Heart right ventricle (tissue), 16 donors: ENCODE results near the gene AK2. TPM values are rescaled to one million over a fixed set of nuclear protein-coding genes. Genes with fewer than 3 reads are reported as not detected.
A peak's percentile ranks its signal among the peaks of the same experiment; 100 is the strongest.

Experiments used
- ATAC-seq, 8 donors: fragments of 200-7000 bp; cut with Tn5 transposase; one replicate each; pipeline ENCODE4 v1.9.1; 2020; ENCODE audit warnings: mild to moderate bottlenecking in 8 of 8, moderate library complexity in 8 of 8, moderate number of reproducible peaks in 1 of 8
- DNase-seq, 2 donors: peaks; one replicate each; pipeline ENCODE4 v3.0.0-alpha.2; 2020
- H3K27ac ChIP-seq, 10 donors: fragments of 200-600 bp; sonication (generic) in 2 of 10; one replicate each; pipeline versions ENCODE4 v1.5.0 to v1.8.0; 2020 to 2022; ENCODE audit warnings: mild to moderate bottlenecking in 3 of 10
- H3K27me3 ChIP-seq, 7 donors: fragments of 200-600 bp; one replicate each; pipeline ENCODE4 v1.8.0; 2021 to 2022; ENCODE audit warnings: mild to moderate bottlenecking in 2 of 7
- H3K36me3 ChIP-seq, 9 donors: fragments of 200-600 bp; sonication (generic) in 1 of 9; one replicate each; pipeline versions ENCODE4 v1.5.0 to v1.8.0; 2020 to 2022; ENCODE audit warnings: mild to moderate bottlenecking in 2 of 9
- H3K4me1 ChIP-seq, 9 donors: fragments of 200-600 bp; sonication (generic) in 1 of 9; one replicate each; pipeline versions ENCODE4 v1.5.0 to v1.8.0; 2020 to 2022; ENCODE audit warnings: mild to moderate bottlenecking in 4 of 9
- H3K4me3 ChIP-seq, 10 donors: fragments of 200-600 bp; sonication (generic) in 2 of 10; one replicate each; pipeline versions ENCODE4 v1.5.0 to v1.8.0; 2020 to 2022; ENCODE audit warnings: mild to moderate bottlenecking in 7 of 10, moderate library complexity in 2 of 10
- H3K9me3 ChIP-seq, 11 donors: fragments of 200-600 bp in 10 of 11; sonication (generic) in 2 of 11; one replicate each; pipeline versions ENCODE4 v1.5.0 to v1.8.0; 2013 to 2022; ENCODE audit warnings: mild to moderate bottlenecking in 2 of 11, control low read depth in 1 of 11, moderate library complexity in 1 of 11
- WGBS, 2 donors: extraction: QIAGEN DNeasy Blood & Tissue Kit; methylation state at CpG; one replicate each; pipeline ENCODE4 v1.1.7; 2013; ENCODE audit warnings: inconsistent platforms in 1 of 2; 5-methylcytosine and 5-hydroxymethylcytosine counted together
- intact Hi-C, 10 donors: fragments of 100-400 bp; cut with DNase I; formaldehyde crosslinking; loops; one replicate each; pipeline versions ENCODE4 v1.11.1 to v1.14.2; 2022
- polyA plus RNA-seq, 2 donors: library from polyadenylated mRNA; stranded (reverse); fragments of 200-250 nt; gene quantifications; one replicate each; pipeline ENCODE4 v1.2.3, GENCODE V29; 2013
- total RNA-seq, 10 donors: library from RNA; stranded (reverse); fragmentation: NEBNext Ultra II Directional in 3 of 10; extraction: Animal tissue kit (Norgen Biotek cat#: 25700) in 3 of 10; gene quantifications; one replicate each; pipeline versions ENCODE4 v1.2.1 to v1.2.4, GENCODE V29; 2021 to 2023
- TF ChIP-seq, protein P1 (sequence below), 9 donors: fragments of 200-600 bp; sonication (generic) in 2 of 9; IDR thresholded peaks; one replicate each; pipeline versions ENCODE4 v1.5.0 to v1.8.0; 2021 to 2022; ENCODE audit warnings: antibody characterized with exemption in 9 of 9, mild to moderate bottlenecking in 5 of 9, moderate library complexity in 1 of 9
- donor health status: Arrhythmogenic right ventricular cardiomyopathy.
- donor health status: ischemic (EF 13 %, LVEDD 7.1; RV severe dilation, severe dysfunction).
- donor health status: healthy with polysubstance abuse.
- donor health status: DM: no; HTN: yes; CAD: no.
- donor health status: DM: no; HTN: no; CAD: no.
- donor health status: ischemic (EF 25% LVEDD 6.9; RV normal size, moderate dysfunction).
- donor health status: ischemic (EF 25% LVEDD 5.7; RV mildly dilated, moderate dysfunction).
- donor health status: healthy.
- donor health status: DM: yes; HTN: yes; CAD: no.
- donor health status: Ischemic cardiomyopathy.
- donor health status: ischemic (EF 35%, LVEDD 5.7; RV mildly dilated, moderate dysfunction).
- donor health status: nonischemic (EF 11% LVEDD 7.7; RV severe dilation, severe dysfunction).
- donor health status: DM: yes; HTN: yes; CAD: no.
- donor health status: PGD.
- donor health status: ischemic (EF 29% LVEDD 5.4; RV normal size, mild dysfunction).
- donor health status: nonischemic (EF 23%, LVEDD 6.1; RV moderate dilation, normal function).

The AK2 gene
- total and polyA plus RNA-seq, 12 donors = 93.3 to 305 (median 118) TPM

DNA sequence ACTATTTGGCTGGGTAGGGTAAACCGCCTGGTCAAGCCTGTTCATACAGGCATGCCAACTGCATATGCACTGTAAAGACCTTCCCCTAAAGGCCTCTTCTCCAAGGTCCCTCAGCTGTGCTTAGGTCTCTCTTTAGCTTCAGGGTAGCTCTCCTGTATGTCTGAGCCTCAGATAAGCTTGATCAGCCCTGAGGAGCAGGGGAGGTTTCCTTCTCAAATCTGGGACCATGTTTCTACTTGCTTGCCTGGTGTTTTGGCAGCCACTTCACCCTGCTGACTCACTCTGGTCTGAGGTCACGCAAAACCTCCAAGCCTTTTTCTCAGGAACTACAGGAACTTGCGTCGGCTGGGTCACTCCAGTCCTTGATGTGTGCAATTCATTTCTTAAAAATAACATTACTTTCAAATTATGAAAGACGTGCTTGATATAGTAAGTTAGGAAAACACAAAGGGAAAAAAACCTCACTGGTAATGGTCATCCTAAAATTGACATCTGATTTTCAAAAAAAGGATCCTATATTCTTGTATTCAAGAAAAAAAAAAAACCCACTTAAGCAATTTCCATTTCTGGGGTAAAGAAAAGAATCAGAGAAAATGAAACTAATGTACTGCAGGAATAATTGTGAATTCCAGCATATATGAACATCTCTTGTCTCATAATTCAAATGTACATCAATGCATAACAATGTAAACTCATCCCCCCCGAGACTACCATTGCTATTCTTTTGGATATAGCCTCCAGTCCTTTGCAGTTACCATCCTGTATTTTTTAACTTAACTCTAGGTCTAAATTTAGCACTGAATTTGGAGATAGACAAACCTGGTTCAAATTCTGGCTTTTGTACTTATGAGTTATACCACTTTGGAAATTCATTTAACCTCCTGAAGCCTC, 47.3 kb downstream of the AK2 start:
- H3K27me3 ChIP-seq = no peaks in the 10 kb centered on the region
- peak overlapping the region in 9 of 10 donors; percentile 17 to 90 (median 66) for H3K27ac ChIP-seq
- H3K4me3 ChIP-seq = no peak overlapping the region
- intact Hi-C loops = loop anchor here in 1 of 10 donors (2.0 kb wide), 1 partner anchor 25 kb away; the partner anchor contains the start of gene RNF19B
- peaks cover 12 to 92% (median 52%) of the 10 kb centered on the region in 9 donors for H3K4me1 ChIP-seq
- no peaks in the 10 kb centered on the region for H3K9me3 ChIP-seq
- H3K36me3 ChIP-seq = no peaks in the 10 kb centered on the region
- TF ChIP-seq, protein P1, sequence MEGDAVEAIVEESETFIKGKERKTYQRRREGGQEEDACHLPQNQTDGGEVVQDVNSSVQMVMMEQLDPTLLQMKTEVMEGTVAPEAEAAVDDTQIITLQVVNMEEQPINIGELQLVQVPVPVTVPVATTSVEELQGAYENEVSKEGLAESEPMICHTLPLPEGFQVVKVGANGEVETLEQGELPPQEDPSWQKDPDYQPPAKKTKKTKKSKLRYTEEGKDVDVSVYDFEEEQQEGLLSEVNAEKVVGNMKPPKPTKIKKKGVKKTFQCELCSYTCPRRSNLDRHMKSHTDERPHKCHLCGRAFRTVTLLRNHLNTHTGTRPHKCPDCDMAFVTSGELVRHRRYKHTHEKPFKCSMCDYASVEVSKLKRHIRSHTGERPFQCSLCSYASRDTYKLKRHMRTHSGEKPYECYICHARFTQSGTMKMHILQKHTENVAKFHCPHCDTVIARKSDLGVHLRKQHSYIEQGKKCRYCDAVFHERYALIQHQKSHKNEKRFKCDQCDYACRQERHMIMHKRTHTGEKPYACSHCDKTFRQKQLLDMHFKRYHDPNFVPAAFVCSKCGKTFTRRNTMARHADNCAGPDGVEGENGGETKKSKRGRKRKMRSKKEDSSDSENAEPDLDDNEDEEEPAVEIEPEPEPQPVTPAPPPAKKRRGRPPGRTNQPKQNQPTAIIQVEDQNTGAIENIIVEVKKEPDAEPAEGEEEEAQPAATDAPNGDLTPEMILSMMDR (IDR thresholded peaks at IDR 0.05) = no peak
- ATAC-seq (peak; percentile 61 to 87 (median 80)), DNase-seq (peak; percentile 42 to 89)
- 39 to 50% methylated on average over 6 of the region's 6 CpGs for WGBS, 2 donors

GRCh38 chr1:32988665-32989064, 48.0 kb downstream of the AK2 start:
- TF ChIP-seq, protein P1 (IDR thresholded peaks at IDR 0.05) = no peak
- ATAC-seq = peak in 2 of 8 donors; percentile 16
- Histone ChIP-seq H3K36me3 (no peaks in the 10 kb centered on the region), H3K4me1 (peaks cover 12 to 94% (median 52%) of the 10 kb centered on the region in 9 donors), H3K27me3 (no peaks in the 10 kb centered on the region), H3K27ac (peak overlapping the region in 9 of 10 donors; percentile 17 to 90 (median 66)), H3K4me3 (no peak overlapping the region), H3K9me3 (no peaks in the 10 kb centered on the region)
- intact Hi-C loops = loop anchor here in 1 of 10 donors (2.0 kb wide), 1 partner anchor 24 kb away; the partner anchor contains the start of gene RNF19B
- DNase-seq = no peak

DNA sequence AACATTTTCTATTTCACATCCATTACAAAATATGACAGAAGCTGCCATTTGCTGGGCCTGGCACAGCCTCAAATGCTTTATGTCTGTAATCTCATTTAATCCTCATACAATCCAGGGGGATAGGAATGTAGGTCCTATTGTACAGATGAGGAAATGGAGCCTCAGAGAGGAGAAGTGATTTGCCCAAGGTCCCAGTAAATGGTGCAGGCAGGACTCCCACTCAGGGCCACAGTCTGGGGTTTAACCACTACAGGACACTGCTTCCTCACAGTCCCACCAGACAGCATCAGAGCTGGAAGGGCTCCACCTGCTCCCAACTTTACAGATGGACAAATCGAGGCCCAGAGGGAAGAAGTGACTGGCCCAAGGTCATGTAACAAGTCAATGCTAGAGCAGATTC, 51.5 kb downstream of the AK2 start:
- TF ChIP-seq, protein P1 (IDR thresholded peaks at IDR 0.05) = no peak
- Histone ChIP-seq H3K27me3 (no peaks in the 10 kb centered on the region), H3K27ac (peak overlapping the region in 2 of 10 donors; percentile 40 to 79), H3K4me3 (no peak overlapping the region), H3K36me3 (no peaks in the 10 kb centered on the region), H3K9me3 (no peaks in the 10 kb centered on the region), H3K4me1 (peaks cover 7 to 94% (median 27%) of the 10 kb centered on the region in 9 donors)
- no peak for ATAC-seq
- DNase-seq = no peak
- 95 to 100% methylated on average over 1 of the region's 1 CpG for WGBS, 2 donors
- intact Hi-C loops = no loop called here

DNA sequence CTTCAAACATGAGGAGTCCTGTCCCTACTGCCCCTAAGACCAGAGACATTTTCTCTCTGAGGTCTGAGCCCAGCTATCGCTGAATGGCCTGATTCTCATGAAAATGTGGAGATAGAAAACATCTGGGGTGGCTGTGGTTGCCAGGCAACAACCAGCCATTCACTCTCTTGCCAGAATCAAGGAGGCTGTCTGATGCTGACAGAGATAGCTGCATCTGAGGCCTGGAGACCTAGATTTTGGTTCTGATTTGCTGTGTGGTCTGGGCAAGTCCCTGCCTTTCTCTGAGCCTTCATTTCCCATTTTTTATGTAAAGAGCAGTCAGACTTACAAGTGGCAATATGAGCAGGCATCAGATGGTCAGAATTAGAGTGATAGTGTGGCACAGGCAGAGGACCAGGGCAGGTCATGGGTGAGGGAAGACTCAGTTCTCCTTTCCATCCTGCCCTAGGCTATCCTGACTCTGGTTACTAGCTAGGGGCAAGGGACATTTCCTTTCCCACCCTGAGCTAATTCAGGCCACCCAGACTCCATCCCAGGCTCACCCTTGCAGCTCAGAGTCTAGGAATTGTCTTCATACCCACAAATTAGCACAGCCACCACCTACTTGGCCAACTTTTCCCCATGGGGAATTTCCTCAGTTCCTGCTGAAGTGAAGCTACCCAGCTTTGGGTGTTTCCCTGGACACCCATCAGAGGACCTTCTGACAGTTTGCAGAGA, 52.1 kb downstream of the AK2 start:
- ATAC-seq = no peak
- intact Hi-C loops = no loop called here

More for the DNA sequence above, 52.1 kb downstream of the AK2 start:
- H3K36me3 ChIP-seq = no peaks in the 10 kb centered on the region
- peak overlapping the region in 5 of 10 donors; percentile 1 to 79 (median 30) for H3K27ac ChIP-seq
- H3K27me3 ChIP-seq = no peaks in the 10 kb centered on the region
- peaks cover 7 to 93% (median 25%) of the 10 kb centered on the region in 9 donors for H3K4me1 ChIP-seq
- no peak for DNase-seq
- H3K9me3 ChIP-seq = no peaks in the 10 kb centered on the region
- 67 to 93% methylated on average over 1 of the region's 1 CpG for WGBS, 2 donors
- TF ChIP-seq, protein P1 (IDR thresholded peaks at IDR 0.05) = no peak
- no peak overlapping the region for H3K4me3 ChIP-seq
